Transverse colon (tissue), 4 donors: ENCODE measurements around the gene PHF21A.

ENCODE experiments used
- EP300 ChIP-seq: sonication (generic); formaldehyde crosslinking; IDR thresholded peaks from one replicate; pipeline ENCODE4 v1.6.1; 2017; ENCODE audit warnings: antibody characterized with exemption, low read depth
- POLR2A ChIP-seq: fragments of 450-650 bp; IDR thresholded peaks from one replicate; pipeline ENCODE4 v1.6.1; 2016; ENCODE audit warnings: antibody characterized with exemption, mild to moderate bottlenecking, moderate library complexity
- POLR2AphosphoS5 ChIP-seq, 3 donors: sonication (generic); formaldehyde crosslinking; IDR thresholded peaks; one replicate each; pipeline ENCODE4 v1.6.1; 2016; ENCODE audit warnings: antibody characterized with exemption in 3 of 3
- TF ChIP-seq, protein P1 (sequence below), 5 experiments: fragments of 200-600 bp in 3 of 5; fragments of 450-650 bp in 2 of 5; sonication (generic) in 3 of 5; IDR thresholded peaks; 1 replicate in 2 of 5; 2 replicates in 3 of 5; pipeline ENCODE4 v1.5.1; 2016 to 2017; ENCODE audit warnings: antibody characterized with exemption in 5 of 5, inconsistent platforms in 3 of 5, mild to moderate bottlenecking in 2 of 5, moderate library complexity in 1 of 5

DNA sequence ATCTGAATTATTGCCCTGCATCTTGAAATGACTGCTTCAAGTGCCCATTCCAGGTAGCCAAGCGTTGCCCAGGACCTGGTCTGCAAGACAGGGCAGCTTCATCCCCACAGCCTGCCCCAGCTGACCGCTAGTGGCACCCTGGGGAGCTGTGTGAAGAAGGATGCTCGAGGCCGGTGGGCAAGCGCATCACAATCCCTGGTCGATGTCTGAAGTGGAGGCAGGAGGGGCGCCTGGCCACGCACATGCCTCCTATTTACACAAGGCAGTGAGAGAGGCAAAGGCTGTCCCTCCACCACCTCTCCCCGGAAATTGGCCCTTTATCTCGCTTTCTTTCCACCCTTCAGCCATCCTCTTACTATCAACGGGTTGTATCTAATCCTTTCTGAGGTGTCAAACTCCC lies 28.1 kb upstream of the PHF21A start:
- TF ChIP-seq, protein P1, sequence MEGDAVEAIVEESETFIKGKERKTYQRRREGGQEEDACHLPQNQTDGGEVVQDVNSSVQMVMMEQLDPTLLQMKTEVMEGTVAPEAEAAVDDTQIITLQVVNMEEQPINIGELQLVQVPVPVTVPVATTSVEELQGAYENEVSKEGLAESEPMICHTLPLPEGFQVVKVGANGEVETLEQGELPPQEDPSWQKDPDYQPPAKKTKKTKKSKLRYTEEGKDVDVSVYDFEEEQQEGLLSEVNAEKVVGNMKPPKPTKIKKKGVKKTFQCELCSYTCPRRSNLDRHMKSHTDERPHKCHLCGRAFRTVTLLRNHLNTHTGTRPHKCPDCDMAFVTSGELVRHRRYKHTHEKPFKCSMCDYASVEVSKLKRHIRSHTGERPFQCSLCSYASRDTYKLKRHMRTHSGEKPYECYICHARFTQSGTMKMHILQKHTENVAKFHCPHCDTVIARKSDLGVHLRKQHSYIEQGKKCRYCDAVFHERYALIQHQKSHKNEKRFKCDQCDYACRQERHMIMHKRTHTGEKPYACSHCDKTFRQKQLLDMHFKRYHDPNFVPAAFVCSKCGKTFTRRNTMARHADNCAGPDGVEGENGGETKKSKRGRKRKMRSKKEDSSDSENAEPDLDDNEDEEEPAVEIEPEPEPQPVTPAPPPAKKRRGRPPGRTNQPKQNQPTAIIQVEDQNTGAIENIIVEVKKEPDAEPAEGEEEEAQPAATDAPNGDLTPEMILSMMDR (IDR thresholded peaks at IDR 0.05), result no peak
- no peak for TF ChIP-seq POLR2AphosphoS5 (IDR thresholded peaks at IDR 0.05)
- no peak for TF ChIP-seq POLR2A
- no peak for TF ChIP-seq EP300
